Erythroblast (primary cell): ENCODE measurements around the gene CNRIP1.

Experiments
- DNase-seq, 2 experiments: peaks; one replicate each; lab custom pipeline; 2025; lab: John Stamatoyannopoulos, UW
- GATA1 ChIP-seq: IDR thresholded peaks from 2 replicates; pipeline ENCODE4 v1.6.1; 2011; ENCODE audit warnings: low read depth, mild to moderate bottlenecking, control low read depth, low read length, moderate library complexity
- POLR2A ChIP-seq: IDR thresholded peaks from 2 replicates; pipeline ENCODE4 v1.6.1; 2011; ENCODE audit warnings: mild to moderate bottlenecking, low read length

The CNRIP1 gene

DNA sequence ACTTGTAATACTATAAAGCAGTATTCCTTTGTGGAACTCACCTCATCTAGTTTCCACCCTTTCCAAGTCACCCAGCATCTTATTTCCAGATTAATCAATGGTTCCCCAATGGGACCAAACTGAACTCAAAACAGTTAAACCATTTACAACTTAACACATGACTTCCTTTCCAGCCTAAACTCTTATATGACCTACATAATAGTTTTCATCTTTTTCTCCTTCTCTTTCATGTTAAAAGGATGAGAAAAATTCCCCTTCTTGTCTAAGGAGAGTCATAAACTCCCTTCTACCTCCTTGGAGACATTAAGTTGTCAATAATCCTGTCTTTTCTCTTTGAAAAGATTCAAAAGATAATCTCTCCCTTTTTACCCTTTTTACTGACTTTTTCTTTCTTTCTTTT is 74.1 kb downstream of the CNRIP1 start:
- no peak for DNase-seq
- TF ChIP-seq GATA1 (no peak), POLR2A (no peak)

DNA sequence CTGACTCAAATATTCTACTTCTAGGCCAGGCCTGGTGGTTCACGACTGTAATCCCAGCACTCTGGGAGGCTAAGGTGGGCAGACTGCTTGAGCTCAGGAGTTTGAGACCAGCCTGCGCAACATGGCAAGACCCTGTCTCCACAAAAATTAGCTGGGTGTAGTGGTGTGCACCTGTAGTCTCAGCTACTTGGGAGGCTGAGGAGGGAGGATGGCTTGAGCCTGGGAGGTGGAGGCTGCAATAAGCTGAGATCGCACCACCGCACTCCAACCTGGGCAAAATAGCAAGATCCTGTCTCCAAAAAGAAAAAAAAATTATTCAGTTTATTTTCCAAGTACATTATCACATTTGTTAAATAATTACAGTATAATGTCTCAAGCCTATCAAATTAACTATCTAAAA is 74.7 kb downstream of the CNRIP1 start:
- TF ChIP-seq GATA1 (no peak), POLR2A (no peak)
- DNase-seq, result no peak

DNA sequence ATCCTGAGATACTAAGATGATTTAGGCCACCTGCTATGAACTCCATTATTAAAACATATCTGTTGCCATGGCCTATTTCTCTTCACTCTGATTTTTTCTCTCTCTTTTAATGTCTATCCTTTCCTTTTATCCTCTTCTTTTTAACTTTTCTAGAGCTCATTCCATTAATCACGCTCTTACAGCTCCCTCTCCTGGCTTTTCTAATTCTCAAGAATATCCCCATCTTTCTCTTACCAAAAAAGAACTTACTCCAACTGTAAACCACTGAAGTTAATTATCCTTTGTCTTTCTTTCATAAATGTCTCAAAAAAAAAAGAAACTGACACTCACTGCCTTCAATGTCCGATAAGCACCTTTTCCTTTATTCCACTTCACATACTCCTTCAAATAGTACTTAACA is 75.3 kb downstream of the CNRIP1 start:
- peak in 1 of 2 experiments; percentile 32 for DNase-seq
- no peak for TF ChIP-seq GATA1
- TF ChIP-seq POLR2A, result no peak
